HepG2 (cell line): Measurements from ENCODE around the gene OSBP.

ENCODE experiments used
- ARNTL ChIP-seq: sonication (generic); formaldehyde crosslinking; IDR thresholded peaks from 2 replicates; pipeline ENCODE4 v1.4.0; 2020; ENCODE audit warnings: mild to moderate bottlenecking, missing genetic modification reagents
- MXI1 ChIP-seq: IDR thresholded peaks from 3 replicates; pipeline ENCODE4 v1.6.1; 2012; ENCODE audit warnings: low read depth, low read length, inconsistent platforms, borderline replicate concordance
- NFATC3 ChIP-seq: sonication (generic); formaldehyde crosslinking; IDR thresholded peaks from 2 replicates; pipeline ENCODE4 v1.5.1; 2020; ENCODE audit warnings: mild to moderate bottlenecking, missing genetic modification reagents
- NKX3-1 ChIP-seq: sonication (generic); formaldehyde crosslinking; IDR thresholded peaks from 2 replicates; pipeline ENCODE4 v1.5.0; 2020; ENCODE audit warnings: missing genetic modification reagents
- PBX3 ChIP-seq: sonication (generic); formaldehyde crosslinking; IDR thresholded peaks from 2 replicates; pipeline ENCODE4 v1.8.1; 2023; ENCODE audit warnings: missing genetic modification reagents, inconsistent platforms, borderline replicate concordance
- SMARCC2 ChIP-seq: fragments of 450-650 bp; IDR thresholded peaks from 2 replicates; pipeline ENCODE4 v1.6.1; 2017; ENCODE audit warnings: antibody characterized with exemption, mild to moderate bottlenecking
- ZBTB7A ChIP-seq: sonication (generic); formaldehyde crosslinking; IDR thresholded peaks from 2 replicates; pipeline ENCODE4 v1.8.0; 2022; ENCODE audit warnings: mild to moderate bottlenecking, missing genetic modification reagents
- ZNF33A ChIP-seq: sonication (generic); formaldehyde crosslinking; IDR thresholded peaks from 2 replicates; pipeline ENCODE4 v1.5.1; 2020; ENCODE audit warnings: missing genetic modification reagents, mild to moderate bottlenecking, moderate library complexity, borderline replicate concordance

- no peak for TF ChIP-seq ARNTL (CRISPR knock-in tag)
- no peak for TF ChIP-seq PBX3 (CRISPR knock-in tag)
- no peak for TF ChIP-seq NFATC3 (CRISPR knock-in tag)
- TF ChIP-seq SMARCC2, result no peak
- no peak for TF ChIP-seq ZNF33A
- TF ChIP-seq MXI1, result no peak
- no peak for TF ChIP-seq NKX3-1
- no peak for TF ChIP-seq ZBTB7A
Observed at GRCh38 chr11:59532620-59533019, 83.0 kb downstream of the OSBP start.
